WTC11 (cell line): ENCODE measurements around the gene GSTM2. TPM values are rescaled to one million over a fixed set of nuclear protein-coding genes. Genes with fewer than 3 reads are reported as not detected.
A peak's percentile ranks its signal among the peaks of the same experiment; 100 is the strongest.

Source experiments
- ATAC-seq: fragments of 200-7000 bp; cut with Tn5 transposase; 2 replicates; pipeline ENCODE4 v1.10.0; 2021; ENCODE audit warnings: mild to moderate bottlenecking, moderate library complexity
- CTCF ChIA-PET: fragments of 300-600 bp; sonication (Branson Sonifier 250); formaldehyde crosslinking; loops from one replicate; lab custom pipeline; 2021; ENCODE audit warnings: antibody characterized with exemption; lab: Charles Lee
- POLR2A ChIA-PET: fragments of 350-600 bp; sonication (Branson Sonifier 250); formaldehyde crosslinking; loops from one replicate; lab custom pipeline; 2021; ENCODE audit warnings: antibody characterized with exemption; lab: Charles Lee
- DNase-seq: peaks from one replicate; pipeline ENCODE4 v3.0.0; 2021; ENCODE audit warnings: low spot score
- H3K27ac Mint-ChIP-seq: 2 replicates; pipeline ENCODE4 v1.8.0; 2021; ENCODE audit warnings: mixed read lengths
- H3K27me3 Mint-ChIP-seq: 2 replicates; pipeline ENCODE4 v1.8.0; 2021; ENCODE audit warnings: low read depth, mild to moderate bottlenecking, moderate library complexity, mixed read lengths
- H3K36me3 Mint-ChIP-seq: 2 replicates; pipeline ENCODE4 v1.8.0; 2021; ENCODE audit warnings: mixed read lengths
- H3K4me1 Mint-ChIP-seq: 2 replicates; pipeline ENCODE4 v1.8.0; 2022; ENCODE audit warnings: mixed read lengths
- H3K4me3 Mint-ChIP-seq: 2 replicates; pipeline ENCODE4 v1.8.0; 2021; ENCODE audit warnings: mild to moderate bottlenecking, moderate library complexity, mixed read lengths
- H3K9me3 Mint-ChIP-seq: 2 replicates; pipeline ENCODE4 v1.8.0; 2021; ENCODE audit warnings: mixed read lengths
- CBFB ChIP-seq: sonication (generic); formaldehyde crosslinking; IDR thresholded peaks from 2 replicates; pipeline ENCODE4 v1.8.1; 2022; ENCODE audit warnings: mild to moderate bottlenecking, low read depth, missing genetic modification reagents
- CREM ChIP-seq: sonication (generic); formaldehyde crosslinking; IDR thresholded peaks from 2 replicates; pipeline ENCODE4 v1.8.1; 2022; ENCODE audit warnings: mild to moderate bottlenecking, missing genetic modification reagents, moderate library complexity
- ESRRA ChIP-seq: sonication (generic); formaldehyde crosslinking; IDR thresholded peaks from 2 replicates; pipeline ENCODE4 v1.8.1; 2022; ENCODE audit warnings: mild to moderate bottlenecking, missing genetic modification reagents, borderline replicate concordance
- ETV6 ChIP-seq: sonication (generic); formaldehyde crosslinking; IDR thresholded peaks from 2 replicates; pipeline ENCODE4 v1.8.1; 2022; ENCODE audit warnings: mild to moderate bottlenecking, missing genetic modification reagents
- FOXK1 ChIP-seq: sonication (generic); formaldehyde crosslinking; IDR thresholded peaks from 2 replicates; pipeline ENCODE4 v1.8.0; 2022; ENCODE audit warnings: mild to moderate bottlenecking, moderate library complexity, missing genetic modification reagents
- HMGA2 ChIP-seq: fragments of 250-450 bp; sonication (Bioruptor Pico); IDR thresholded peaks from 2 replicates; pipeline ENCODE4 v1.4.0; 2021; ENCODE audit warnings: mild to moderate bottlenecking, moderate library complexity
- KAT7 ChIP-seq: sonication (generic); formaldehyde crosslinking; IDR thresholded peaks from 2 replicates; pipeline ENCODE4 v1.8.1; 2023; ENCODE audit warnings: missing genetic modification reagents, mild to moderate bottlenecking, borderline replicate concordance
- NFE2L1 ChIP-seq: sonication (generic); formaldehyde crosslinking; IDR thresholded peaks from 2 replicates; pipeline ENCODE4 v1.8.1; 2023; ENCODE audit warnings: missing genetic modification reagents
- RELA ChIP-seq: sonication (generic); formaldehyde crosslinking; IDR thresholded peaks from 2 replicates; pipeline ENCODE4 v1.8.1; 2022; ENCODE audit warnings: missing genetic modification reagents, mild to moderate bottlenecking, borderline replicate concordance
- SMAD4 ChIP-seq: sonication (generic); formaldehyde crosslinking; IDR thresholded peaks from 2 replicates; pipeline ENCODE4 v1.8.0; 2022; ENCODE audit warnings: mild to moderate bottlenecking, missing genetic modification reagents
- ZBTB21 ChIP-seq: sonication (generic); formaldehyde crosslinking; IDR thresholded peaks from 2 replicates; pipeline ENCODE4 v1.8.1; 2023; ENCODE audit warnings: mild to moderate bottlenecking, missing genetic modification reagents, borderline replicate concordance
- ZNF219 ChIP-seq: sonication (generic); formaldehyde crosslinking; IDR thresholded peaks from 2 replicates; pipeline ENCODE4 v1.8.0; 2023; ENCODE audit warnings: missing genetic modification reagents, mild to moderate bottlenecking, borderline replicate concordance
- ZNF263 ChIP-seq: sonication (generic); formaldehyde crosslinking; IDR thresholded peaks from 2 replicates; pipeline ENCODE4 v1.8.1; 2022; ENCODE audit warnings: low read depth, mild to moderate bottlenecking, moderate library complexity, missing genetic modification reagents
- ZNF396 ChIP-seq: fragments of 250-450 bp; sonication (Bioruptor Pico); IDR thresholded peaks from 2 replicates; pipeline ENCODE4 v1.8.0; 2021; ENCODE audit warnings: mild to moderate bottlenecking, moderate library complexity, borderline replicate concordance
- ZNF671 ChIP-seq: fragments of 250-450 bp; sonication (Bioruptor Pico); IDR thresholded peaks from 2 replicates; pipeline ENCODE4 v1.8.0; 2021; ENCODE audit warnings: mild to moderate bottlenecking
- total RNA-seq: library from RNA; stranded (reverse); gene quantifications from 3 replicates; pipeline ENCODE4 v1.2.3, GENCODE V29; 2021
- TF ChIP-seq, protein P1 (sequence below): sonication (generic); formaldehyde crosslinking; conservative IDR thresholded peaks from 2 replicates; pipeline ENCODE4 v1.8.1; 2022; ENCODE audit warnings: mild to moderate bottlenecking, missing genetic modification reagents
- TF ChIP-seq, protein P2 (sequence below): fragments of 250-450 bp; sonication (Bioruptor Pico); IDR thresholded peaks from 2 replicates; pipeline ENCODE4 v1.9.0; 2021; ENCODE audit warnings: mild to moderate bottlenecking
- TF ChIP-seq, protein P3 (sequence below): fragments of 250-450 bp; sonication (Bioruptor Pico); IDR thresholded peaks from 2 replicates; pipeline ENCODE4 v2.1.2; 2022; ENCODE audit warnings: mild to moderate bottlenecking, moderate library complexity
- TF ChIP-seq, protein P4 (sequence below): sonication (generic); formaldehyde crosslinking; IDR thresholded peaks from 2 replicates; pipeline ENCODE4 v1.8.0; 2022; ENCODE audit warnings: mild to moderate bottlenecking, missing genetic modification reagents
- TF ChIP-seq, protein P5 (sequence below): sonication (generic); formaldehyde crosslinking; IDR thresholded peaks from 2 replicates; pipeline ENCODE4 v1.8.1; 2023; ENCODE audit warnings: mild to moderate bottlenecking, missing genetic modification reagents, moderate library complexity

The GSTM2 gene
- total RNA-seq, 1 experiment from 2014 or later, result 12.9 TPM

DNA sequence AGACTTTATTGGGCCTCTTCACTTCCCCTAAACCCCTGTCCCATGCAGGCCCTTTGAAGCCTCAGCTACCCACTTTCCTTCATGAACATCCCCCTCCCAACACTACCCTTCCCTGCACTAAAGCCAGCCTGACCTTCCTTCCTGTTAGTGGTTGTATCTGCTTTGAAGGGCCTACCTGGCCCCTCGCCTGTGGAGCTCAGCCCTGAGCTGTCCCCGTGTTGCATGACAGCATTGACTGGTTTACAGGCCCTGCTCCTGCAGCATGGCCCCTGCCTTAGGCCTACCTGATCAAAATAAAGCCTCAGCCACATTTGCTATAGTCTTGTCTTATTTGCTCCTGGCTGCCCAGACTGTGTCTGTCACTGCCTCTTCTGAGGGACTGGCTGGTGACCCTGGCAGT lies 6.5 kb upstream of the GSTM2 start:
- CTCF ChIA-PET, result interaction anchor here (1.5 to 3.9 kb wide), 3 partner anchors 21 to 323 kb away, joined by 4 to 12 read pairs (median 5); partner anchors contain the start of gene AHCYL1
- Mint-ChIP-seq H3K27ac (no peak overlapping the region), H3K4me1 (0 out of 2 replicates have a peak, but pooled peaks cover 3% of the 10 kb centered on the region), H3K4me3 (no peak overlapping the region), H3K27me3 (no peaks in the 10 kb centered on the region; the same call in 1 of the 2 replicates), H3K36me3 (no peaks in the 10 kb centered on the region), H3K9me3 (no peaks in the 10 kb centered on the region)
- no peak for DNase-seq
- POLR2A ChIA-PET, result no interaction called here
- TF ChIP-seq RELA (CRISPR knock-in tag), result no peak
- TF ChIP-seq, protein P1, sequence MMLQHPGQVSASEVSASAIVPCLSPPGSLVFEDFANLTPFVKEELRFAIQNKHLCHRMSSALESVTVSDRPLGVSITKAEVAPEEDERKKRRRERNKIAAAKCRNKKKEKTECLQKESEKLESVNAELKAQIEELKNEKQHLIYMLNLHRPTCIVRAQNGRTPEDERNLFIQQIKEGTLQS (CRISPR knock-in tag), result no peak
- TF ChIP-seq ZNF671 (CRISPR knock-in tag), result no peak
- ATAC-seq, result no peak

DNA sequence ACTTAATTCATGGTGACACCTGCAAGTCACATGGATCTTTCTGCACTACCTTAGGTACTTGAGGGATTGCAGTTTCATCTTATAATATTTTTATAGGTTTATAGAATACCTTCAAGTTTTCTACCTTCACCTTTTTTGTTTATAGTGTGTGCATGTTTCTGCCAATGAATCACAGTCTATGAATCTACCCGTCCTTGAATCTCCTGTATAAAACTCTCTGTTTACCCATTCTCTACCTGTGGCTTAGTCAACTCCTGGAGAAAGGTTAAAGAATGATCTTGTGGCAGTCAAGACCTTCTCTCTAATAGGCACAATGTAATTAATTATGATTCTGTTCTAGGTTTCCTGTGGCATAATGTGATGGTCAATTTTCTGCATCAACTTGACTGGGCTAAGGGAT lies 3.2 kb upstream of the GSTM2 start:
- ChIA-PET CTCF (interaction anchor here (3.9 kb wide), 1 partner anchor 25 kb away, joined by 12 read pairs; no protein-coding TSS in a partner anchor), POLR2A (no interaction called here)
- Mint-ChIP-seq H3K9me3 (no peaks in the 10 kb centered on the region), H3K4me3 (no peak overlapping the region), H3K36me3 (no peaks in the 10 kb centered on the region), H3K4me1 (peaks cover 6% of the 10 kb centered on the region), H3K27me3 (peaks cover 3% of the 10 kb centered on the region), H3K27ac (no peak overlapping the region)
- no peak for DNase-seq
- no peak for TF ChIP-seq FOXK1 (CRISPR knock-in tag)
- no peak for TF ChIP-seq HMGA2 (CRISPR knock-in tag)
- TF ChIP-seq ZNF263 (CRISPR knock-in tag), result no peak
- no peak for ATAC-seq

DNA sequence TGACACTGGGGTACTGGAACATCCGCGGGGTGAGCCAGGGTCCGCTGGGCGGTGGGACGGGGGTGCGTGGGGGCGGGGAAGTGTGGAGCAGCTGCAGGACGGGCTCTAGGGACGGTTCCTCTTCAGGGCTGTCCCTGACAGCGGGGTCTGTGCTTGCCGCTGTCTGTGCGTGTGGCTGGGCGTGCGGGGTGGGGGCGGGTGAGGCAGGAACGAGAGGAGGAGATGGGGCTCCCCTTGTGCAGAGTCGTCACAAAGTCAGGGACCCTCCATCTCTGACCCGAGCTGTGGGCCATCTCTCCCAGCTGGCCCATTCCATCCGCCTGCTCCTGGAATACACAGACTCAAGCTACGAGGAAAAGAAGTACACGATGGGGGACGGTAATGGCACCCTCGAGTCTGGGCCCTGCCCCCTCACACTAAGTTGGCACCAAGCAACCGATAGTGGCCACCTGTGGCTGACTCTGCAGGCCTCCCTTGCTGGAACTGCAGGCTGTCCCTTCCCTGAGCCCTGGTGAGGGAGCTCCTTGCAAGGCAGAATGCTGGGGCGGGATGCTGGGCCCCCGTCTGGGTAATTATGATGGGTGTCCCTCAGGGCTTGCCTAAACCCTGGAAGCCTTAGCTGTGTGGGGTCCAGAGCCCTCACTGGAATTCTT lies 392 bp downstream of the GSTM2 start:
- Mint-ChIP-seq H3K27me3 (peaks cover 3% of the 10 kb centered on the region; the same call in 1 of the 2 replicates), H3K4me1 (peaks cover 6% of the 10 kb centered on the region), H3K9me3 (peaks cover 9% of the 10 kb centered on the region), H3K36me3 (no peaks in the 10 kb centered on the region), H3K4me3 (peak overlapping the region; percentile 68), H3K27ac (no peak overlapping the region)
- ChIA-PET POLR2A (interaction anchor here (1.2 to 1.3 kb wide), 2 partner anchors 28 to 119 kb away, joined by 4 to 5 read pairs; partner anchors contain the start of gene GNAI3), CTCF (interaction anchor here (0.6 to 5.4 kb wide), 6 partner anchors 26 to 835 kb away, joined by 3 to 22 read pairs (median 4); partner anchors contain the start of gene AHCYL1)
- TF ChIP-seq ZNF396 (CRISPR knock-in tag), result no peak
- TF ChIP-seq ZNF219 (CRISPR knock-in tag), result no peak
- TF ChIP-seq CBFB (CRISPR knock-in tag), result no peak
- TF ChIP-seq, protein P2, sequence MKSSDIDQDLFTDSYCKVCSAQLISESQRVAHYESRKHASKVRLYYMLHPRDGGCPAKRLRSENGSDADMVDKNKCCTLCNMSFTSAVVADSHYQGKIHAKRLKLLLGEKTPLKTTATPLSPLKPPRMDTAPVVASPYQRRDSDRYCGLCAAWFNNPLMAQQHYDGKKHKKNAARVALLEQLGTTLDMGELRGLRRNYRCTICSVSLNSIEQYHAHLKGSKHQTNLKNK (CRISPR knock-in tag), result no peak
- TF ChIP-seq CREM, result no peak
- TF ChIP-seq, protein P3, sequence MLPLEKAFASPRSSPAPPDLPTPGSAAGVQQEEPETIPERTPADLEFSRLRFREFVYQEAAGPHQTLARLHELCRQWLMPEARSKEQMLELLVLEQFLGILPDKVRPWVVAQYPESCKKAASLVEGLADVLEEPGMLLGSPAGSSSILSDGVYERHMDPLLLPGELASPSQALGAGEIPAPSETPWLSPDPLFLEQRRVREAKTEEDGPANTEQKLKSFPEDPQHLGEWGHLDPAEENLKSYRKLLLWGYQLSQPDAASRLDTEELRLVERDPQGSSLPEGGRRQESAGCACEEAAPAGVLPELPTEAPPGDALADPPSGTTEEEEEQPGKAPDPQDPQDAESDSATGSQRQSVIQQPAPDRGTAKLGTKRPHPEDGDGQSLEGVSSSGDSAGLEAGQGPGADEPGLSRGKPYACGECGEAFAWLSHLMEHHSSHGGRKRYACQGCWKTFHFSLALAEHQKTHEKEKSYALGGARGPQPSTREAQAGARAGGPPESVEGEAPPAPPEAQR (CRISPR knock-in tag), result no peak
- TF ChIP-seq ESRRA (CRISPR knock-in tag), result no peak
- TF ChIP-seq SMAD4, result no peak
- TF ChIP-seq ZBTB21 (CRISPR knock-in tag), result no peak
- TF ChIP-seq KAT7 (CRISPR knock-in tag), result no peak
- TF ChIP-seq, protein P4, sequence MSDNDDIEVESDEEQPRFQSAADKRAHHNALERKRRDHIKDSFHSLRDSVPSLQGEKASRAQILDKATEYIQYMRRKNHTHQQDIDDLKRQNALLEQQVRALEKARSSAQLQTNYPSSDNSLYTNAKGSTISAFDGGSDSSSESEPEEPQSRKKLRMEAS, result no peak
- TF ChIP-seq, protein P5, sequence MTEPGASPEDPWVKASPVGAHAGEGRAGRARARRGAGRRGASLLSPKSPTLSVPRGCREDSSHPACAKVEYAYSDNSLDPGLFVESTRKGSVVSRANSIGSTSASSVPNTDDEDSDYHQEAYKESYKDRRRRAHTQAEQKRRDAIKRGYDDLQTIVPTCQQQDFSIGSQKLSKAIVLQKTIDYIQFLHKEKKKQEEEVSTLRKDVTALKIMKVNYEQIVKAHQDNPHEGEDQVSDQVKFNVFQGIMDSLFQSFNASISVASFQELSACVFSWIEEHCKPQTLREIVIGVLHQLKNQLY (CRISPR knock-in tag), result no peak
- no peak for TF ChIP-seq NFE2L1 (CRISPR knock-in tag)
- TF ChIP-seq ETV6 (CRISPR knock-in tag), result no peak
- no peak for DNase-seq
- peak; percentile 45 for ATAC-seq
